Measurements from ENCODE around the gene ABCA1. TPM values are rescaled to one million over a fixed set of nuclear protein-coding genes. Genes with fewer than 3 reads are reported as not detected.

The ABCA1 gene
- total and polyA plus RNA-seq, 10 of the 15 experiments (the other 5 are each of a cell fraction or from before 2014, with no cell fraction given): 0.01 to 0.56 (median 0.16) TPM

- Histone ChIP-seq H3K36me3 (ENCODE audit: control insufficient read depth in 2 of 2, insufficient read depth in 2 of 2, low read length in 1 of 2) (no peaks in the 10 kb centered on the region), H3K27me3 (replicated peaks in 1 of 2; ENCODE audit: control insufficient read depth in 2 of 2, insufficient read depth in 2 of 2, low read length in 1 of 2) (peaks cover 0 to 2% of the 10 kb centered on the region in 2 experiments; a peak in 1 of 4 replicates), H2AFZ (ENCODE audit: control insufficient read depth, low read depth, low read length) (no peak overlapping the region), H3K27ac (ENCODE audit: control insufficient read depth, insufficient read depth) (no peak overlapping the region), H3K9me3 (replicated peaks; ENCODE audit: control insufficient read depth, insufficient read depth, low read length) (no peaks in the 10 kb centered on the region), H3K79me2 (ENCODE audit: control insufficient read depth, insufficient read depth, low read length) (no peaks in the 10 kb centered on the region), H3K4me3 (no peak overlapping the region), H3K4me1 (ENCODE audit: control insufficient read depth, insufficient read depth, low read length) (no peaks in the 10 kb centered on the region), H4K20me1 (ENCODE audit: control insufficient read depth, insufficient read depth) (no peaks in the 10 kb centered on the region), H3K9ac (ENCODE audit: control insufficient read depth, insufficient read depth, low read length) (no peak overlapping the region), H3K4me2 (ENCODE audit: control insufficient read depth, insufficient read depth) (no peak overlapping the region)
- RAD21 ChIA-PET (ENCODE audit: unreplicated experiment): no interaction called here
- POLR2A ChIA-PET: no interaction called here
- SMC1A ChIA-PET (ENCODE audit: uncharacterized antibody, unreplicated experiment): interaction anchor here (1.1 to 1.5 kb wide), 2 partner anchors 54 to 664 kb away, joined by 4 read pairs; no protein-coding TSS in a partner anchor
- no peak for ATAC-seq
- no peak for FAIRE-seq
- intact Hi-C loops (cut with micrococcal nuclease; ENCODE audit: unreplicated experiment) (no loop called here), in situ Hi-C loops (cut with MboI) (no loop called here)
- no peak for DNase-seq (ENCODE audit: low read depth, low spot score)
- BruUV-seq (replicated peaks): no TSS peak
- 34% methylated on average over 7 of the region's 7 CpGs for WGBS (ENCODE audit: insufficient coverage, insufficient replicate concordance, low lambda C conversion rate, missing lambda C conversion rate)
- TF ChIP-seq USF2 (IDR thresholded peaks at IDR 0.05; ENCODE audit: borderline replicate concordance, low read depth, low read length): no peak
- TF ChIP-seq ZZZ3 (IDR thresholded peaks at IDR 0.05; ENCODE audit: control insufficient read depth, insufficient read length, low read depth): no peak
- TF ChIP-seq SMAD1 (IDR thresholded peaks at IDR 0.05; ENCODE audit: low read depth, partially characterized antibody): no peak
- no peak for TF ChIP-seq BCL11A (IDR thresholded peaks at IDR 0.05; ENCODE audit: low read depth, low read length)
- no peak for TF ChIP-seq SMARCA5 (IDR thresholded peaks at IDR 0.05)
- no peak for TF ChIP-seq BRCA1 (IDR thresholded peaks at IDR 0.05; ENCODE audit: low read depth, low read length)
- TF ChIP-seq POLR2AphosphoS5 (IDR thresholded peaks at IDR 0.05; ENCODE audit: low read length): no peak
- TF ChIP-seq CREM (IDR thresholded peaks at IDR 0.05; ENCODE audit: low read depth): no peak
- no peak for TF ChIP-seq MAX (IDR thresholded peaks at IDR 0.05; ENCODE audit: low read depth, low read length)
- TF ChIP-seq E4F1 (IDR thresholded peaks at IDR 0.05; ENCODE audit: borderline replicate concordance, partially characterized antibody): no peak
- no peak for TF ChIP-seq SUZ12 (IDR thresholded peaks at IDR 0.05; ENCODE audit: unreplicated experiment)
- no peak for TF ChIP-seq PKNOX1 (IDR thresholded peaks at IDR 0.05)
- no peak for TF ChIP-seq EZH2 (IDR thresholded peaks at IDR 0.05; ENCODE audit: borderline replicate concordance, control insufficient read depth, low read depth, low read length)
- no peak for TF ChIP-seq SIX5 (IDR thresholded peaks at IDR 0.05; ENCODE audit: low read depth, low read length, severe bottlenecking)
- TF ChIP-seq ELK1 (IDR thresholded peaks at IDR 0.05; ENCODE audit: low read depth, low read length): no peak
- no peak for TF ChIP-seq PAX8 (IDR thresholded peaks at IDR 0.05)
- no peak for TF ChIP-seq JUNB (IDR thresholded peaks at IDR 0.05)
- no peak for TF ChIP-seq SPI1 (IDR thresholded peaks at IDR 0.05; ENCODE audit: borderline replicate concordance, insufficient read depth, low read depth, low read length)
- no peak for TF ChIP-seq JUND (IDR thresholded peaks at IDR 0.05; ENCODE audit: low read depth, low read length)
- CTCF ChIA-PET: no interaction called here
These were observed 127.7 kb downstream of the ABCA1 start for GRCh38 chr9:104800068-104800785.
